ENCODE results near the gene DPF1.

- TF ChIP-seq, protein P1, sequence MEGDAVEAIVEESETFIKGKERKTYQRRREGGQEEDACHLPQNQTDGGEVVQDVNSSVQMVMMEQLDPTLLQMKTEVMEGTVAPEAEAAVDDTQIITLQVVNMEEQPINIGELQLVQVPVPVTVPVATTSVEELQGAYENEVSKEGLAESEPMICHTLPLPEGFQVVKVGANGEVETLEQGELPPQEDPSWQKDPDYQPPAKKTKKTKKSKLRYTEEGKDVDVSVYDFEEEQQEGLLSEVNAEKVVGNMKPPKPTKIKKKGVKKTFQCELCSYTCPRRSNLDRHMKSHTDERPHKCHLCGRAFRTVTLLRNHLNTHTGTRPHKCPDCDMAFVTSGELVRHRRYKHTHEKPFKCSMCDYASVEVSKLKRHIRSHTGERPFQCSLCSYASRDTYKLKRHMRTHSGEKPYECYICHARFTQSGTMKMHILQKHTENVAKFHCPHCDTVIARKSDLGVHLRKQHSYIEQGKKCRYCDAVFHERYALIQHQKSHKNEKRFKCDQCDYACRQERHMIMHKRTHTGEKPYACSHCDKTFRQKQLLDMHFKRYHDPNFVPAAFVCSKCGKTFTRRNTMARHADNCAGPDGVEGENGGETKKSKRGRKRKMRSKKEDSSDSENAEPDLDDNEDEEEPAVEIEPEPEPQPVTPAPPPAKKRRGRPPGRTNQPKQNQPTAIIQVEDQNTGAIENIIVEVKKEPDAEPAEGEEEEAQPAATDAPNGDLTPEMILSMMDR (IDR thresholded peaks at IDR 0.05; ENCODE audit: low read length), result no peak
- TF ChIP-seq EZH2 (optimal IDR thresholded peaks at IDR 0.05; ENCODE audit: low read depth, low read length) (no peak), EZH2phosphoT487 (IDR thresholded peaks at IDR 0.05; ENCODE audit: low read length) (no peak)
These were observed 40.6 kb downstream of the DPF1 start for GRCh38 chr19:38183251-38183897.
